ENCODE results near the gene TAF3.

Gene TAF3

GRCh38 chr10:8042721-8043568, 224.6 kb downstream of the TAF3 start:
- no peak overlapping the region for H3K9ac ChIP-seq (ENCODE audit: low read length)
- no peak overlapping the region for H3K27ac ChIP-seq (ENCODE audit: low read depth, low read length)
- H3K9me2 ChIP-seq (replicated peaks; ENCODE audit: insufficient read depth, low read length): no peaks in the 10 kb centered on the region
- no peaks in the 10 kb centered on the region for H3F3A ChIP-seq (ENCODE audit: insufficient read depth)
- no peaks in the 10 kb centered on the region for H3K36me3 ChIP-seq (ENCODE audit: low read length)
- no peak overlapping the region for H2AFZ ChIP-seq (ENCODE audit: low read depth, low read length, severe bottlenecking)
- no peaks in the 10 kb centered on the region for H3K27me3 ChIP-seq (ENCODE audit: low read length)
- H3K79me2 ChIP-seq (ENCODE audit: insufficient read depth, low read length): no peaks in the 10 kb centered on the region
- TF ChIP-seq EZH2phosphoT487 (conservative IDR thresholded peaks at IDR 0.05; ENCODE audit: low read length) (no peak), CTCF (IDR thresholded peaks at IDR 0.05; ENCODE audit: insufficient read depth, low read length, poor library complexity, severe bottlenecking) (no peak)
- H4K20me1 ChIP-seq (ENCODE audit: low read depth, low read length): no peaks in the 10 kb centered on the region
- H3K9me3 ChIP-seq (ENCODE audit: insufficient read depth, low read length): no peaks in the 10 kb centered on the region
- no peak overlapping the region for H3K4me3 ChIP-seq (ENCODE audit: insufficient read depth, low read length, poor library complexity, severe bottlenecking)
- H3K4me2 ChIP-seq (ENCODE audit: low read depth, low read length, poor library complexity, severe bottlenecking): no peak overlapping the region

GRCh38 chr10:8043569-8044306, 225.4 kb downstream of the TAF3 start:
- Histone ChIP-seq H3K9me2 (replicated peaks; ENCODE audit: insufficient read depth, low read length) (no peaks in the 10 kb centered on the region), H3K4me3 (ENCODE audit: insufficient read depth, low read length, poor library complexity, severe bottlenecking) (no peak overlapping the region), H3K79me2 (ENCODE audit: insufficient read depth, low read length) (no peaks in the 10 kb centered on the region), H3K27me3 (ENCODE audit: low read length) (no peaks in the 10 kb centered on the region), H3K4me2 (ENCODE audit: low read depth, low read length, poor library complexity, severe bottlenecking) (no peak overlapping the region), H3K36me3 (ENCODE audit: low read length) (no peaks in the 10 kb centered on the region), H3F3A (ENCODE audit: insufficient read depth) (no peaks in the 10 kb centered on the region), H2AFZ (ENCODE audit: low read depth, low read length, severe bottlenecking) (no peak overlapping the region), H3K9ac (ENCODE audit: low read length) (no peak overlapping the region), H3K9me3 (ENCODE audit: insufficient read depth, low read length) (no peaks in the 10 kb centered on the region), H3K27ac (ENCODE audit: low read depth, low read length) (no peak overlapping the region), H4K20me1 (ENCODE audit: low read depth, low read length) (no peaks in the 10 kb centered on the region)
- TF ChIP-seq CTCF (IDR thresholded peaks at IDR 0.05; ENCODE audit: insufficient read depth, low read length, poor library complexity, severe bottlenecking) (no peak), EZH2phosphoT487 (conservative IDR thresholded peaks at IDR 0.05; ENCODE audit: low read length) (no peak)

- no peak overlapping the region for H2AFZ ChIP-seq (ENCODE audit: low read depth, low read length, severe bottlenecking)
- H3K79me2 ChIP-seq (ENCODE audit: insufficient read depth, low read length): no peaks in the 10 kb centered on the region
- no peak overlapping the region for H3K4me3 ChIP-seq (ENCODE audit: insufficient read depth, low read length, poor library complexity, severe bottlenecking)
Observed at GRCh38 chr10:8044331-8044907, 226.1 kb downstream of the TAF3 start.

More at GRCh38 chr10:8044331-8044907, 226.1 kb downstream of the TAF3 start:
- Histone ChIP-seq H3F3A (ENCODE audit: insufficient read depth) (no peaks in the 10 kb centered on the region), H3K9me3 (ENCODE audit: insufficient read depth, low read length) (no peaks in the 10 kb centered on the region), H3K36me3 (ENCODE audit: low read length) (no peaks in the 10 kb centered on the region), H4K20me1 (ENCODE audit: low read depth, low read length) (no peaks in the 10 kb centered on the region), H3K4me2 (ENCODE audit: low read depth, low read length, poor library complexity, severe bottlenecking) (no peak overlapping the region), H3K27ac (ENCODE audit: low read depth, low read length) (no peak overlapping the region), H3K27me3 (ENCODE audit: low read length) (no peaks in the 10 kb centered on the region), H3K9me2 (replicated peaks; ENCODE audit: insufficient read depth, low read length) (no peaks in the 10 kb centered on the region), H3K9ac (ENCODE audit: low read length) (no peak overlapping the region)
- TF ChIP-seq CTCF (IDR thresholded peaks at IDR 0.05; ENCODE audit: insufficient read depth, low read length, poor library complexity, severe bottlenecking): no peak
- TF ChIP-seq EZH2phosphoT487 (conservative IDR thresholded peaks at IDR 0.05; ENCODE audit: low read length): no peak

All from SU-DHL-6 (cell line).